IMR-90 (cell line): ENCODE measurements around the gene ADTRP.

Source experiments
- CEBPB ChIP-seq: IDR thresholded peaks from 2 replicates; pipeline ENCODE4 v1.6.1; 2012; ENCODE audit warnings: low read depth, low read length, improper control_type of control experiment
- CHD1 ChIP-seq: IDR thresholded peaks from 2 replicates; pipeline ENCODE4 v1.6.1; 2012; ENCODE audit warnings: low read depth, low read length, improper control_type of control experiment
- MAFK ChIP-seq: IDR thresholded peaks from 2 replicates; pipeline ENCODE4 v1.6.1; 2012; ENCODE audit warnings: low read depth, low read length, improper control_type of control experiment
- MAZ ChIP-seq: IDR thresholded peaks from 2 replicates; pipeline ENCODE4 v1.6.1; 2012; ENCODE audit warnings: low read depth, mild to moderate bottlenecking, low read length, improper control_type of control experiment, moderate library complexity, borderline replicate concordance
- MXI1 ChIP-seq: IDR thresholded peaks from 2 replicates; pipeline ENCODE4 v1.6.1; 2012; ENCODE audit warnings: low read depth, mild to moderate bottlenecking, low read length, moderate library complexity, borderline replicate concordance
- POLR2A ChIP-seq: IDR thresholded peaks from 2 replicates; pipeline ENCODE4 v1.6.1; 2012; ENCODE audit warnings: mild to moderate bottlenecking, low read depth, low read length
- RAD21 ChIP-seq: IDR thresholded peaks from 2 replicates; pipeline ENCODE4 v1.6.1; 2012; ENCODE audit warnings: low read length, improper control_type of control experiment
- RCOR1 ChIP-seq: IDR thresholded peaks from 2 replicates; pipeline ENCODE4 v1.6.1; 2012; ENCODE audit warnings: mild to moderate bottlenecking, low read length, improper control_type of control experiment; ENCODE audit not compliant: insufficient replicate concordance
- RFX5 ChIP-seq: IDR thresholded peaks from 2 replicates; pipeline ENCODE4 v1.8.0; 2012; ENCODE audit warnings: low read depth, mild to moderate bottlenecking, low read length, moderate library complexity
- SMC3 ChIP-seq: fragments of 150-350 bp; IDR thresholded peaks from 2 replicates; pipeline ENCODE4 v1.6.1; 2016; ENCODE audit warnings: low read depth, mild to moderate bottlenecking, antibody characterized with exemption, low read length, moderate library complexity
- TF ChIP-seq, protein P1 (sequence below): conservative IDR thresholded peaks from 2 replicates; pipeline ENCODE4 v1.5.1; 2012; ENCODE audit warnings: mild to moderate bottlenecking, low read depth, low read length, improper control_type of control experiment
- TF ChIP-seq, protein P2 (sequence below): fragments of 150-350 bp; IDR thresholded peaks from 2 replicates; pipeline ENCODE4 v1.6.1; 2016; ENCODE audit warnings: low read depth, mild to moderate bottlenecking, low read length, moderate library complexity, borderline replicate concordance
- TF ChIP-seq, protein P3 (sequence below): fragments of 150-350 bp; IDR thresholded peaks from 2 replicates; pipeline ENCODE4 v1.6.1; 2017; ENCODE audit warnings: mild to moderate bottlenecking, antibody characterized with exemption, low read length, low read depth

DNA sequence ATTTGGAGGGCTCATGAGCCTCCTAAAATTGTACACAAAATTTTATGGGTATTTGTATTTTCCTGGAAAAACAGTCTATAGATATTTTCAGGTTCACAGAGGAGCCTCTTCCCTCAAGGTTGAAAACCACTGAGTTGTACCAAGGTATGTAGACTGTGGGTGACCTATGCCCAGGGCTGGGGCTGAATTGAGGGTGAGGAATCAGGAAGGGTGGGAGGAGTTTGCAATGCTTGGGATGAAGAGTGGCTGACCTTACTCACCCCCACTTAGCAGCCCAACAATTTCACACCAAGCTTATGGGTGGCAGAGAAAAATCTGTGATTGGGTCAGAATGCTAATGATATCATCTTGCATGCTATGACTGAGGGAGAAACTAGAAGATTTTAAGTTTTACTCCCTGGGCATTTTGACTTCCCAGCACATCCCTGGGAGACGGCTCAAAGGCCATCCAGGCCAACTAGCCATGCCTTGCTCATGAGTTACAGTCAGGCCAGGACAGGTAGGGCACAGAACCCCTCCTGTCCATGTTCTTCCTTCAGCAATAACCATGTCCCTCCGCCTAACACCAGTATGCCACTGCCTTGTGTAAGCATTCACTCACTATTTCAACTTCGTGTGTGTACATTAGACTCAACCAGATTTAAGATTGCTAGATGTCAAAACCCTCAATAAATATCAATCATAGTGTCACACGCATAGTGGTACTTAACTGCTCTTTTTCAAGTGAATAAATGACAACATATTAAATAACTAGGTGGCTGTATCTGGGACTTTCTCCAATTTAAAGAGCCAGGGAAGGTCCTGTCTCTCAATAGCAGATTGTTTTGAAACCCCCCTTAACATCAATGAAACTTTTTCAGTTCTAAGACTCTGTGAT is 16.6 kb downstream of the ADTRP start:
- TF ChIP-seq, protein P1, sequence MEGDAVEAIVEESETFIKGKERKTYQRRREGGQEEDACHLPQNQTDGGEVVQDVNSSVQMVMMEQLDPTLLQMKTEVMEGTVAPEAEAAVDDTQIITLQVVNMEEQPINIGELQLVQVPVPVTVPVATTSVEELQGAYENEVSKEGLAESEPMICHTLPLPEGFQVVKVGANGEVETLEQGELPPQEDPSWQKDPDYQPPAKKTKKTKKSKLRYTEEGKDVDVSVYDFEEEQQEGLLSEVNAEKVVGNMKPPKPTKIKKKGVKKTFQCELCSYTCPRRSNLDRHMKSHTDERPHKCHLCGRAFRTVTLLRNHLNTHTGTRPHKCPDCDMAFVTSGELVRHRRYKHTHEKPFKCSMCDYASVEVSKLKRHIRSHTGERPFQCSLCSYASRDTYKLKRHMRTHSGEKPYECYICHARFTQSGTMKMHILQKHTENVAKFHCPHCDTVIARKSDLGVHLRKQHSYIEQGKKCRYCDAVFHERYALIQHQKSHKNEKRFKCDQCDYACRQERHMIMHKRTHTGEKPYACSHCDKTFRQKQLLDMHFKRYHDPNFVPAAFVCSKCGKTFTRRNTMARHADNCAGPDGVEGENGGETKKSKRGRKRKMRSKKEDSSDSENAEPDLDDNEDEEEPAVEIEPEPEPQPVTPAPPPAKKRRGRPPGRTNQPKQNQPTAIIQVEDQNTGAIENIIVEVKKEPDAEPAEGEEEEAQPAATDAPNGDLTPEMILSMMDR: no peak
- TF ChIP-seq MAZ: no peak
- TF ChIP-seq, protein P2, sequence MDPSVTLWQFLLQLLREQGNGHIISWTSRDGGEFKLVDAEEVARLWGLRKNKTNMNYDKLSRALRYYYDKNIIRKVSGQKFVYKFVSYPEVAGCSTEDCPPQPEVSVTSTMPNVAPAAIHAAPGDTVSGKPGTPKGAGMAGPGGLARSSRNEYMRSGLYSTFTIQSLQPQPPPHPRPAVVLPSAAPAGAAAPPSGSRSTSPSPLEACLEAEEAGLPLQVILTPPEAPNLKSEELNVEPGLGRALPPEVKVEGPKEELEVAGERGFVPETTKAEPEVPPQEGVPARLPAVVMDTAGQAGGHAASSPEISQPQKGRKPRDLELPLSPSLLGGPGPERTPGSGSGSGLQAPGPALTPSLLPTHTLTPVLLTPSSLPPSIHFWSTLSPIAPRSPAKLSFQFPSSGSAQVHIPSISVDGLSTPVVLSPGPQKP: no peak
- TF ChIP-seq CHD1: no peak
- TF ChIP-seq POLR2A: no peak
- TF ChIP-seq MXI1: no peak
- no peak for TF ChIP-seq RAD21
- TF ChIP-seq, protein P3, sequence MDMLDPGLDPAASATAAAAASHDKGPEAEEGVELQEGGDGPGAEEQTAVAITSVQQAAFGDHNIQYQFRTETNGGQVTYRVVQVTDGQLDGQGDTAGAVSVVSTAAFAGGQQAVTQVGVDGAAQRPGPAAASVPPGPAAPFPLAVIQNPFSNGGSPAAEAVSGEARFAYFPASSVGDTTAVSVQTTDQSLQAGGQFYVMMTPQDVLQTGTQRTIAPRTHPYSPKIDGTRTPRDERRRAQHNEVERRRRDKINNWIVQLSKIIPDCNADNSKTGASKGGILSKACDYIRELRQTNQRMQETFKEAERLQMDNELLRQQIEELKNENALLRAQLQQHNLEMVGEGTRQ: no peak
- TF ChIP-seq MAFK: no peak
- TF ChIP-seq RCOR1: no peak
- TF ChIP-seq SMC3: no peak
- no peak for TF ChIP-seq RFX5
- no peak for TF ChIP-seq CEBPB
